Karpas-422 (cell line): ENCODE data around the gene KCNQ1. TPM values are rescaled to one million over a fixed set of nuclear protein-coding genes. Genes with fewer than 3 reads are reported as not detected.
A peak's percentile ranks its signal among the peaks of the same experiment; 100 is the strongest.

Experiments
- DNase-seq: peaks from one replicate; pipeline ENCODE4 v3.0.0-alpha.2; 2015
- H2AFZ ChIP-seq: fragments of 200-600 bp; sonication (generic); 2 replicates; pipeline ENCODE4 v1.6.1; 2014; ENCODE audit warnings: antibody characterized with exemption, low read length, mixed read lengths
- H3K27ac ChIP-seq: fragments of 200-600 bp; sonication (generic); 2 replicates; pipeline ENCODE4 v1.5.1; 2014; ENCODE audit warnings: mild to moderate bottlenecking, low read length, moderate library complexity
- H3K27me3 ChIP-seq: fragments of 200-600 bp; sonication (generic); 2 replicates; pipeline ENCODE4 v1.6.1; 2014; ENCODE audit warnings: low read length, mixed read lengths
- H3K36me3 ChIP-seq: fragments of 200-600 bp; sonication (generic); 2 replicates; pipeline ENCODE4 v1.6.1; 2014; ENCODE audit warnings: low read length, mixed read lengths; ENCODE audit not compliant: insufficient read depth
- H3K4me1 ChIP-seq: fragments of 200-600 bp; sonication (generic); 2 replicates; pipeline ENCODE4 v1.6.1; 2014; ENCODE audit warnings: mild to moderate bottlenecking, low read length, mixed read lengths
- H3K4me2 ChIP-seq: fragments of 200-600 bp; sonication (generic); 2 replicates; pipeline ENCODE4 v1.6.1; 2014; ENCODE audit warnings: low read length, low read depth, mild to moderate bottlenecking; ENCODE audit not compliant: poor library complexity, severe bottlenecking
- H3K4me3 ChIP-seq: fragments of 200-600 bp; sonication (generic); 2 replicates; pipeline ENCODE4 v1.5.1; 2014; ENCODE audit warnings: mild to moderate bottlenecking, antibody characterized with exemption, low read length, mixed read lengths
- H3K79me2 ChIP-seq: fragments of 200-600 bp; sonication (generic); 2 replicates; pipeline ENCODE4 v1.6.1; 2014; ENCODE audit warnings: mild to moderate bottlenecking, low read length, mixed read lengths
- H3K9ac ChIP-seq: fragments of 200-600 bp; sonication (generic); 2 replicates; pipeline ENCODE4 v1.6.0; 2014; ENCODE audit warnings: low read length
- H3K9me2 ChIP-seq: fragments of 200-600 bp; sonication (generic), shearing (Covaris generic); replicated peaks from 2 replicates; pipeline ENCODE4 v1.6.0; 2014; ENCODE audit warnings: mild to moderate bottlenecking, low read length, moderate library complexity; ENCODE audit not compliant: insufficient read depth
- H3K9me3 ChIP-seq: fragments of 300-700, 200-600 bp; sonication (generic); 2 replicates; pipeline ENCODE4 v1.6.1; 2014; ENCODE audit warnings: low read length, mixed read lengths
- H4K20me1 ChIP-seq: fragments of 200-600 bp; sonication (generic); 2 replicates; pipeline ENCODE4 v1.6.1; 2014; ENCODE audit warnings: mild to moderate bottlenecking, antibody characterized with exemption, low read length, low read depth; ENCODE audit not compliant: insufficient read depth
- total RNA-seq: library from RNA; depleted of rRNA; stranded (reverse); fragments of >200 nt; shearing (Covaris generic); gene quantifications from 2 replicates; pipeline ENCODE4 v1.2.3, GENCODE V29; 2014; ENCODE audit warnings: low replicate concordance

The KCNQ1 gene
- total RNA-seq, 1 experiment from 2014 or later: not detected

DNA sequence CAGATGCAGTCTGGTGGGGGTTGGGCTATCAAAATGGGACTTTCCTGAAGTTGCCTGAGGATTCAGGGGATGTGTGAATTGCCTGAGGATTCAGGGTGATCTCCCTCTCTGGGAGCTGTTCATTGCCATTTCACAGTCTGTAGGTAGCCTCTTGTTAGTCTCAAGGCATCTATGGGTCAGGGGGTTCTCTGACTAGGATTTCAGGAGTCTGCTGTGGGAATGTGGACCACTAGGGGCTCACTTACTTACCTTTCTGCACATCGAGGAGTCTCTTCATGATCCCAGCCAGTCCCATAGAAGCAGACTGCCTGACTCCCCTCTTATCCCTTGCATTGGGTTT lies 200.9 kb downstream of the KCNQ1 start:
- no peak for DNase-seq
- Histone ChIP-seq H3K4me2 (no peak overlapping the region), H3K27ac (no peak overlapping the region), H3K9me3 (peaks cover 77% of the 10 kb centered on the region), H3K4me3 (no peak overlapping the region), H2AFZ (no peak overlapping the region), H4K20me1 (no peaks in the 10 kb centered on the region), H3K27me3 (no peaks in the 10 kb centered on the region), H3K4me1 (no peaks in the 10 kb centered on the region), H3K9ac (no peak overlapping the region), H3K79me2 (no peaks in the 10 kb centered on the region), H3K36me3 (no peaks in the 10 kb centered on the region), H3K9me2 (no peaks in the 10 kb centered on the region)

- Histone ChIP-seq H3K4me2 (no peak overlapping the region), H3K4me1 (no peaks in the 10 kb centered on the region), H3K36me3 (no peaks in the 10 kb centered on the region), H3K9me3 (peaks cover 69% of the 10 kb centered on the region), H3K79me2 (no peaks in the 10 kb centered on the region), H3K27ac (no peak overlapping the region), H2AFZ (no peak overlapping the region), H3K4me3 (no peak overlapping the region), H3K27me3 (no peaks in the 10 kb centered on the region), H4K20me1 (no peaks in the 10 kb centered on the region), H3K9ac (no peak overlapping the region), H3K9me2 (no peaks in the 10 kb centered on the region)
- DNase-seq: no peak
These were observed 202.4 kb downstream of the KCNQ1 start for GRCh38 chr11:2647167-2647566.

DNA sequence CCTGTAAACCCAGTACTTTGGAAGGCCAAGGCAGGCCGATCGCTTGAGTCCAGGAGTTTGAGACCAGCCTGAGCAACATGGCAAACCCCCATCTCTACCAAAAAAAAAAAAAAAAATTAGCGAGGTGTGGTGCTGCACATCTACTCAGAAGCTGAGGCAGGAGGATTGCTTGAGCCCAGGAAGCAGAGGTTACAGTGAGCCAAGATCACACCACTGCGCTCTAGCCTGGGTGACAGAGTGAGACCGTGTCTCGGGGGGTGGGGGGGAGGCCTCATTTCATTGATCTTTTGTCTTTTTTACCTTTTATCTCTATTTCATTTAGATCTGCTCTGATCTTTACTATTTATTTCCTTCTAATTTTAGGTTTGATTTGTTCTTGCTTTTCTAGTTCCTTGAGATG lies 203.1 kb downstream of the KCNQ1 start:
- Histone ChIP-seq H3K4me3 (no peak overlapping the region), H3K27ac (no peak overlapping the region), H3K4me1 (no peaks in the 10 kb centered on the region), H2AFZ (no peak overlapping the region), H3K9me2 (no peaks in the 10 kb centered on the region), H3K79me2 (no peaks in the 10 kb centered on the region), H3K27me3 (no peaks in the 10 kb centered on the region), H4K20me1 (no peaks in the 10 kb centered on the region), H3K4me2 (no peak overlapping the region), H3K9ac (no peak overlapping the region), H3K9me3 (peaks cover 64% of the 10 kb centered on the region), H3K36me3 (no peaks in the 10 kb centered on the region)
- DNase-seq: no peak

DNA sequence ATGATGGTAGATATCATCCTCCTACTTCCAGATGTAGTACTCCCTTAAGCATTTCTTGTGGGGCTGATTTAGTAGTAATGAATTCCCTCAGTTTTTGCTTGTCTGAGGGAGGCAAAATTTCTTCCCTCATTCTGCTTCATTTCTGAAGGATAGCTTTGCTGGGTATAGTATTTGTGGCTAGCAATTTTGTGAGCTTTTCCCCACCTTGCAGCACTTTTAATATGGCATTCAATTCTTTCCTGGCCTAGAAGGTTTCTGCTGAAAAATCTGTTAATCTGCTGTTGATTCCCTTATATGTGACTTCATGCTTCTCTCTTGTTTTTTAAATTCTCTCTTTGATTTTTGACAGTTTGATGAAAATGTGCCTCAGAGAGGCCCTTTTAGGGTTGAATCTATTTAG lies 204.6 kb downstream of the KCNQ1 start:
- Histone ChIP-seq H3K4me2 (no peak overlapping the region), H2AFZ (no peak overlapping the region), H3K9me2 (no peaks in the 10 kb centered on the region), H3K36me3 (no peaks in the 10 kb centered on the region), H3K4me1 (no peaks in the 10 kb centered on the region), H3K9me3 (peaks cover 56% of the 10 kb centered on the region), H3K4me3 (no peak overlapping the region), H3K27ac (no peak overlapping the region), H4K20me1 (no peaks in the 10 kb centered on the region), H3K27me3 (no peaks in the 10 kb centered on the region), H3K79me2 (no peaks in the 10 kb centered on the region), H3K9ac (no peak overlapping the region)
- DNase-seq: no peak

- DNase-seq: no peak
- Histone ChIP-seq H3K9me2 (no peaks in the 10 kb centered on the region), H3K79me2 (no peaks in the 10 kb centered on the region), H2AFZ (no peak overlapping the region), H3K4me3 (no peak overlapping the region), H4K20me1 (no peaks in the 10 kb centered on the region), H3K4me2 (no peak overlapping the region), H3K9me3 (peaks cover 51% of the 10 kb centered on the region), H3K27ac (no peak overlapping the region), H3K9ac (no peak overlapping the region), H3K27me3 (no peaks in the 10 kb centered on the region), H3K4me1 (no peaks in the 10 kb centered on the region), H3K36me3 (no peaks in the 10 kb centered on the region)
These were observed 205.0 kb downstream of the KCNQ1 start for GRCh38 chr11:2649848-2650247.

GRCh38 chr11:2650343-2650867 lies 205.6 kb downstream of the KCNQ1 start:
- Histone ChIP-seq H4K20me1 (no peaks in the 10 kb centered on the region), H3K4me1 (no peaks in the 10 kb centered on the region), H3K27me3 (no peaks in the 10 kb centered on the region), H3K9me2 (no peaks in the 10 kb centered on the region), H3K9me3 (peaks cover 46% of the 10 kb centered on the region), H3K27ac (no peak overlapping the region), H3K4me3 (no peak overlapping the region), H2AFZ (no peak overlapping the region), H3K36me3 (no peaks in the 10 kb centered on the region), H3K9ac (no peak overlapping the region), H3K79me2 (no peaks in the 10 kb centered on the region), H3K4me2 (no peak overlapping the region)
- peak; percentile 14 for DNase-seq

DNA sequence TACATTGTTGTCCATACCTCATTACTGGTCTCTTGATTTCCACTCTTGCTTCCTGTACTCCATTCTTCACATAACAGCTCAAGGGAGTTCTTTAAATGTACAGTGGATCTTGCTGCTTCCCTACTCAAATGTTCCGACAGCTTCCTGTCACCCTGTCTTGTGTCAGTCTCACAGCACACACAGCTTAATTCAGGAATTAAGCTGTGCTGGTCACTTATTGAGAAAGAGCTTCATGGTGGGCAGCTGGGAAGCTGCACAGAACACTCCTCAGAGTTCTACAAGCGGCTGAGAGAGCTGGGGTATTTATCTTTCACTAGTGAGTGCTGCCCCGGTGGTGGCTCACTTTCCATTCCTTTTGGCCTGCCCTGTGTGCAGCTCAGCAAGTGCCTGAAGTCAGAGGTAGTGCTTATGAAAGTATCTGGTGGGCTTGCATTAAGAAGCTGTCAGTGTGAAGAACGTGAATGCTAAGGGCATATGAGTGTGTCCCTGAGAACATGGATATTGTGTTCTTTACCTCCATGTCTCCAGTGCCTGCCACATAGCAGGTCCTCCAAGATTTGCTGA lies 206.3 kb downstream of the KCNQ1 start:
- H4K20me1 ChIP-seq: no peaks in the 10 kb centered on the region

GRCh38 chr11:2651826-2652271 lies 207.0 kb downstream of the KCNQ1 start:
- Histone ChIP-seq H2AFZ (no peak overlapping the region), H3K79me2 (no peaks in the 10 kb centered on the region), H3K4me2 (no peak overlapping the region), H3K9ac (no peak overlapping the region), H3K9me3 (peaks cover 32% of the 10 kb centered on the region), H3K4me3 (no peak overlapping the region), H3K36me3 (no peaks in the 10 kb centered on the region), H3K9me2 (no peaks in the 10 kb centered on the region), H4K20me1 (no peaks in the 10 kb centered on the region), H3K27me3 (no peaks in the 10 kb centered on the region), H3K27ac (no peak overlapping the region), H3K4me1 (no peaks in the 10 kb centered on the region)
- DNase-seq: no peak

More for the DNA sequence above, 206.3 kb downstream of the KCNQ1 start:
- Histone ChIP-seq H3K27me3 (no peaks in the 10 kb centered on the region), H3K9ac (no peak overlapping the region), H3K4me2 (no peak overlapping the region), H3K79me2 (no peaks in the 10 kb centered on the region), H3K9me2 (no peaks in the 10 kb centered on the region), H3K4me1 (no peaks in the 10 kb centered on the region), H3K36me3 (no peaks in the 10 kb centered on the region), H2AFZ (no peak overlapping the region), H3K9me3 (peaks cover 39% of the 10 kb centered on the region), H3K4me3 (no peak overlapping the region), H3K27ac (no peak overlapping the region)
- no peak for DNase-seq
